Activated T-cell treated with anti-CD3 and anti-CD28 coated beads, Interleukin-2, amount 50 U/mL, for 24 hours (primary cell): ENCODE data around the gene MOCS2.

ENCODE experiments used
- DNase-seq: peaks from one replicate; pipeline ENCODE4 v3.0.0-alpha.2; 2020
- H3K27ac Mint-ChIP-seq: 2 replicates; pipeline ENCODE4 v1.8.0; 2020; ENCODE audit warnings: mild to moderate bottlenecking, mixed read lengths
- H3K27me3 Mint-ChIP-seq: 2 replicates; pipeline ENCODE4 v1.8.0; 2020; ENCODE audit warnings: mixed read lengths
- H3K36me3 Mint-ChIP-seq: 2 replicates; pipeline ENCODE4 v1.8.0; 2020; ENCODE audit warnings: low read depth, mixed read lengths
- H3K4me1 Mint-ChIP-seq: 2 replicates; pipeline ENCODE4 v1.8.0; 2020; ENCODE audit warnings: low read depth, mixed read lengths
- H3K4me3 Mint-ChIP-seq: 2 replicates; pipeline ENCODE4 v1.8.0; 2020; ENCODE audit warnings: mild to moderate bottlenecking, moderate library complexity, mixed read lengths
- H3K9me3 Mint-ChIP-seq: 2 replicates; pipeline ENCODE4 v1.8.0; 2020; ENCODE audit warnings: mixed read lengths

Gene MOCS2

GRCh38 chr5:53053364-53053763 lies 56.2 kb downstream of the MOCS2 start:
- Mint-ChIP-seq H3K4me3 (no peak overlapping the region), H3K27me3 (peaks cover 12% of the 10 kb centered on the region), H3K9me3 (no peaks in the 10 kb centered on the region), H3K36me3 (no peaks in the 10 kb centered on the region), H3K27ac (no peak overlapping the region), H3K4me1 (no peaks in the 10 kb centered on the region)
- no peak for DNase-seq

DNA sequence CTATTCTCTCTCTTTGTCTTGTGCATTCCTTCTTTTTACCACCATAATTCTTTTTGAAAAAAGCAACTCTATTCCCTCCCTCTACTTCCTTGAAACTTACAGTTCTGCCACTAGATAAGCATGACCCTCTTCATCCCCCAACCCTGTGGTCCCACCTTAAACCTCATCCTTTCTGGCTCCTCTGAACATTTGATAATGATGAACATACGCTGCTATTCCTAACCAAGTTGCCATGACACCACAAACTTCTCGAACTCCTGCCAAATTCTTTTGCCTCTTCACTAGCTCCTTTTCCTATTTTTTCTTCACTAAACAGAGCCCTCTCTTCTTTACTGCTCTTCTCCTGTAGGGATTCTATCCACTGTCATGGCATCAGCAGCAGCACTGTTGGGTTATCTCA lies 57.1 kb downstream of the MOCS2 start:
- Mint-ChIP-seq H3K9me3 (no peaks in the 10 kb centered on the region), H3K4me3 (no peak overlapping the region), H3K4me1 (peaks cover 4% of the 10 kb centered on the region), H3K27me3 (peaks cover 7% of the 10 kb centered on the region), H3K27ac (no peak overlapping the region), H3K36me3 (no peaks in the 10 kb centered on the region)
- no peak for DNase-seq

- DNase-seq: no peak
Measured at GRCh38 chr5:53048248-53048647, 61.3 kb downstream of the MOCS2 start.

More at GRCh38 chr5:53048248-53048647, 61.3 kb downstream of the MOCS2 start:
- no peaks in the 10 kb centered on the region for H3K9me3 Mint-ChIP-seq
- peaks cover 3% of the 10 kb centered on the region for H3K27me3 Mint-ChIP-seq
- no peak overlapping the region for H3K4me3 Mint-ChIP-seq
- H3K27ac Mint-ChIP-seq: no peak overlapping the region
- peaks cover 26% of the 10 kb centered on the region for H3K4me1 Mint-ChIP-seq
- no peaks in the 10 kb centered on the region for H3K36me3 Mint-ChIP-seq
